ENCODE results near the gene ZCCHC7. TPM values are rescaled to one million over a fixed set of nuclear protein-coding genes. Genes with fewer than 3 reads are reported as not detected.
"Not testable (repeated sequence)": the region's sequence is repeated elsewhere in the genome, so short reads cannot be mapped to it uniquely, and the experiment has no call there.

ZCCHC7 gene
- total and polyA plus RNA-seq, 9 donors, result 15.8 to 37.4 (median 28.4) TPM

GRCh38 chr9:37082214-37082765, 38.1 kb upstream of the ZCCHC7 start:
- 64 to 69% (median 66%) methylated on average over 4 of the region's 4 CpGs for WGBS, 3 donors
- Histone ChIP-seq H3K9me3 (no peaks in the 10 kb centered on the region), H3K27ac (no peak overlapping the region), H3K36me3 (no peaks in the 10 kb centered on the region), H3K4me1 (ENCODE audit: insufficient read depth) (no peaks in the 10 kb centered on the region), H3K4me3 (no peak overlapping the region), H3K27me3 (no peaks in the 10 kb centered on the region)
- TF ChIP-seq EP300 (IDR thresholded peaks at IDR 0.05) (no peak), CTCF (IDR thresholded peaks at IDR 0.05) (no peak), POLR2A (IDR thresholded peaks at IDR 0.05) (no peak)
- DNase-seq, result no peak
- intact Hi-C loops (cut with DNase I), result no loop called here

GRCh38 chr9:37083654-37084053, 36.7 kb upstream of the ZCCHC7 start:
- Histone ChIP-seq H3K9me3 (no peaks in the 10 kb centered on the region), H3K27ac (no peak overlapping the region), H3K4me3 (no peak overlapping the region), H3K36me3 (no peaks in the 10 kb centered on the region), H3K4me1 (ENCODE audit: insufficient read depth) (no peaks in the 10 kb centered on the region), H3K27me3 (no peaks in the 10 kb centered on the region)
- intact Hi-C loops (cut with DNase I), result no loop called here
- TF ChIP-seq EP300 (IDR thresholded peaks at IDR 0.05) (no peak), POLR2A (IDR thresholded peaks at IDR 0.05) (no peak), CTCF (IDR thresholded peaks at IDR 0.05) (no peak)
- no peak for DNase-seq

GRCh38 chr9:37085233-37085632, 35.1 kb upstream of the ZCCHC7 start:
- H3K4me3 ChIP-seq, result no peak overlapping the region
- H3K9me3 ChIP-seq, result no peaks in the 10 kb centered on the region
- no peaks in the 10 kb centered on the region for H3K4me1 ChIP-seq (ENCODE audit: insufficient read depth)
- H3K36me3 ChIP-seq, result no peaks in the 10 kb centered on the region
- intact Hi-C loops (cut with DNase I), result no loop called here
- no peak for TF ChIP-seq CTCF (IDR thresholded peaks at IDR 0.05)
- TF ChIP-seq EP300 (IDR thresholded peaks at IDR 0.05), result no peak
- no peak for TF ChIP-seq POLR2A (IDR thresholded peaks at IDR 0.05)
- no peaks in the 10 kb centered on the region for H3K27me3 ChIP-seq
- H3K27ac ChIP-seq, result no peak overlapping the region
- no peak for DNase-seq
- 95 to 98% (median 96%) methylated on average over 1 of the region's 1 CpG for WGBS, 3 donors

GRCh38 chr9:37092714-37093295, 27.6 kb upstream of the ZCCHC7 start:
- WGBS, 3 donors, result 62 to 92% (median 80%) methylated on average over 3 to 4 of the region's 5 CpGs
- intact Hi-C loops (cut with DNase I); H3K27ac ChIP-seq; H3K27me3 ChIP-seq; H3K4me1 ChIP-seq (ENCODE audit: insufficient read depth); H3K9me3 ChIP-seq; DNase-seq; H3K36me3 ChIP-seq; H3K4me3 ChIP-seq: not testable (repeated sequence)

GRCh38 chr9:37094751-37095150, 25.6 kb upstream of the ZCCHC7 start:
- no peaks in the 10 kb centered on the region for H3K4me1 ChIP-seq (ENCODE audit: insufficient read depth)
- no peak overlapping the region for H3K27ac ChIP-seq
- H3K4me3 ChIP-seq, result no peak overlapping the region
- H3K36me3 ChIP-seq, result no peaks in the 10 kb centered on the region
- no peaks in the 10 kb centered on the region for H3K27me3 ChIP-seq
- intact Hi-C loops (cut with DNase I), result no loop called here
- no peak for DNase-seq
- H3K9me3 ChIP-seq, result no peaks in the 10 kb centered on the region
- WGBS, 3 donors, result 42 to 46% (median 43%) methylated on average over 1 of the region's 1 CpG
- TF ChIP-seq CTCF (IDR thresholded peaks at IDR 0.05) (no peak), EP300 (IDR thresholded peaks at IDR 0.05) (no peak), POLR2A (IDR thresholded peaks at IDR 0.05) (no peak)
